Middle frontal gyrus (tissue), 1 donor: ENCODE measurements around the gene ZNF771.
"Not testable (repeated sequence)": the region's sequence is repeated elsewhere in the genome, so short reads cannot be mapped to it uniquely, and the experiment has no call there.

Source experiments
- DNase-seq: peaks from one replicate; pipeline ENCODE4 v3.0.0-alpha.2; 2015; ENCODE audit warnings: low spot score; ENCODE audit errors: extremely low spot score

ZNF771 gene

DNA sequence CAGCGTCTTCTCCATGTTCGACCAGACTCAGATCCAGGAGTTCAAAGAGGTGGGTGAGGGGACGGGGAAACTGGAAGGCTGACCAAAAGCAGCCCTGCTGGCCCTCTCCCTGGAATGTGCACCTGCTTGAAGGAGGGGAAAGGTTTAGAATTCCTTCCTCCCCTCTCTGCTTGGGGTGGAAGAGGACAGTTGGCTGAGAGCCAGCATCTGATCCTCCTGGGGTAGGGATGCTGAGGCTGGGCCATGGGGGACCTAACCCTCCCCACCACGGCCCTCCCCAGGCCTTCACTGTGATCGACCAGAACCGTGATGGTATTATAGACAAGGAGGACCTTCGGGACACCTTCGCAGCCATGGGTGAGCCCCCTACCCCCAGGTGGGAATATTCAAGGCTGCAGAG, 31.5 kb upstream of the ZNF771 start:
- DNase-seq = no peak

GRCh38 chr16:30376461-30376902, 30.9 kb upstream of the ZNF771 start:
- DNase-seq = no peak

DNA sequence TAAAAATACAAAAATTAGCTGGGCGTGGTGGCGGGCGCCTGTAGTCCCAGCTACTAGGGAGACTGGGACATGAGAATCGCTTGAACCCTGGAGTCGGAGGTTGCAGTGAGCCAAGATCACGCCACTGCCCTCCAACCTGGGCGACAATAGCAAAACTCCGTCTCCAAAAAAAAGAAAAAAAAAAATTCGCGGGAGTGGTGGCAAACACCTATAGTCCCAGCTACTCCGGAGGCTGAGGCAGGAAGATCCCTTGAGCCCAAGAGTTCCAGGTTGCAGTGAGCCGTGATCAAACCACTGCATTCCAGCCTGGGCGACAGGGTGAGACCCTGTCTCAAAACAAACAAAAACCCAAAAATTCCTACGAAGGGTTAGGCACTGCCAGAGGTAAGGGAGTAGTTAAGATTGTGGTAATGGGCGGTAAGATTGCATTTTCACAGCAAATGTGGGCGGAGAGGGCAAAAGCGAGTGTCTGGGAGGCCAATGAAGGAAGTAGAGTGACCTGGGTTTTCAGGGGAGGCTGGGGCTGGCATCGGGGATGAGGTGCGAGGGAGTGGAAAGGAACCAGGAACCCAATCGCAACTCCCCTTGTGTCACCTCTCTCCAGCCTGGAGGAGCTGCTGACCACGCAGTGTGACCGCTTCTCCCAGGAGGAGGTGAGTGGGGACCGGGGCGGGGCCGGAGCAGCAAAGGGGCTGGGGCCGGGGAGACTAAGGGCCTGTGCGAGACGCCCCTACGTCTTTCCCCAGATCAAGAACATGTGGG, 30.2 kb upstream of the ZNF771 start:
- DNase-seq = no peak

DNA sequence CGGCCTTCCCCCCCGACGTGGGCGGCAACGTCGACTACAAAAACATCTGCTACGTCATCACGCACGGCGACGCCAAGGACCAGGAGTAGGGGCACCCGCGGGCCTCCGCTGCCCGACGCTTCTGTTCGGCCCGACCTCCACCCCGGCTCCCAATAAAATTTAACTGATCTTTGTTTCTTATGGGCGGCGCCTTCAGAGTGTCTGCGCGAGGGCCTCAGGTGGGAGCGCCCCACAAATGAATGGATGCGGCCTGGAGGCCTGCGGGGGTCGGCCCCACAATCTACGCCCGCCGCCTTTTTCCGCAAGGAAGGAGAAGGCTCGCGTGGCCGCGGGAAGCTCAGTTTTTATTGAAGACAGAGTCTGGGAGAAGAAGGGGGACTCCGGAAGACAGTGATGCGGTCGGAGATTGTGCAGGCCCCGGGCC, 29.6 kb upstream of the ZNF771 start:
- DNase-seq = peak; percentile 85

GRCh38 chr16:30378236-30379157, 28.9 kb upstream of the ZNF771 start:
- peak; percentile 98 for DNase-seq

- DNase-seq = no peak
Measured at GRCh38 chr16:30379158-30379783, 28.1 kb upstream of the ZNF771 start.

GRCh38 chr16:30380072-30380802, 27.2 kb upstream of the ZNF771 start:
- no peak for DNase-seq

DNA sequence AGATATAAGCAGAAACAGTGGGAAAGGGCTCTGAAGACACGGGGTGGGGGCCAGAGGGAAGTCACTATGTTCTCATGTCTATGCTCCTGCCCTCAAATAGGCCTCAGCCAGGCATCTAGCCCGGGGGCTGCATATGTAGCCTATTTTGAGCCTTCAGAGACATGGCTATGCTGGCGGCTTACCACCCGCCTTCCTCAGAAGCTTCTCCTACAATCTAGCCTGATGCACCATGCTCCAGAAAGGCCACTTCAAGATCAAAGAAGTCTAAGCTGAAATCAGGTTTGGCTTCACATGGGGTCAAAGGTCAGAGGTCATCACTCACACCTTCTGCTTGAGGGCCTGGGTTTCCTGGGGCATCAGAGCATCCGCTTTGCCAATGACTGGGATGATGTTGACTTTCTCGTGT, 26.6 kb upstream of the ZNF771 start:
- DNase-seq = no peak

- no peak for DNase-seq
Measured at GRCh38 chr16:30381291-30382041, 25.9 kb upstream of the ZNF771 start.

- DNase-seq = no peak
Measured at GRCh38 chr16:30382111-30382881, 25.1 kb upstream of the ZNF771 start, which contains the start of gene SEPTIN1. Gene SEPTIN1 (minus strand): TSS chr16:30382561. CDS start chr16:30382542, 19 bp downstream.

GRCh38 chr16:30383521-30383920, 23.9 kb upstream of the ZNF771 start:
- DNase-seq = no peak

- no peak for DNase-seq
Measured at GRCh38 chr16:30394592-30395154, 12.7 kb upstream of the ZNF771 start.

- DNase-seq = peak; percentile 92
Measured at GRCh38 chr16:30395155-30395991, 12.0 kb upstream of the ZNF771 start, which contains the start of gene ZNF48. Gene ZNF48 (plus strand): TSS chr16:30395420. CDS start chr16:30395795, 375 bp downstream.

DNA sequence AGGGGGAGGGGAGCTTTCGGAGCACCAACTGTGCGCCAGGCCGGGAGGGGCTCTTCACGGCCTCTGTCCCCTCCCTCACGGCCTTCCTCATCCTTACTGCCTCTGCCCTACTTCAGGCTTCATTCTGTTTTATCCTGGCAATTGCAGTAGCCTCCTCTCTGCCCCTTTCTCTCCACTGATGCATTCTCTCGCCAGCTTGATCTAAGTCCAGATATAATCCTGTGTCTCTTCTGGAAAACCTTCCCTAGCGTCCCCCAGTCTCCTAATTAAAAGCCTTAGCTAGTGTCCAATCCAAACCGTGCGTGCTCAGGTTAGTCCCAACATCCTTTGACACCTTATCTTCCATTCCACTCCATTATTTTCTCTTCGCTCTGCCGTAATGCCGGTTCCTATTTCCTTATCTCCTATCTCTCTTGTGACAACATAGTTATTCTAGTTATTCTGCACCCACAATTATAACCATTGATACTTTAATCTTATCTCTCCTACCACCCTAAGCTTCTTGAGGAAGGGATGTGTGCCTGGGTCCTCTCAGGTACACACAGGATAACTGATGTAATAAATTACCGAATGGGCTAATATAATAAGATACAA, 11.3 kb upstream of the ZNF771 start:
- DNase-seq = no peak

DNA sequence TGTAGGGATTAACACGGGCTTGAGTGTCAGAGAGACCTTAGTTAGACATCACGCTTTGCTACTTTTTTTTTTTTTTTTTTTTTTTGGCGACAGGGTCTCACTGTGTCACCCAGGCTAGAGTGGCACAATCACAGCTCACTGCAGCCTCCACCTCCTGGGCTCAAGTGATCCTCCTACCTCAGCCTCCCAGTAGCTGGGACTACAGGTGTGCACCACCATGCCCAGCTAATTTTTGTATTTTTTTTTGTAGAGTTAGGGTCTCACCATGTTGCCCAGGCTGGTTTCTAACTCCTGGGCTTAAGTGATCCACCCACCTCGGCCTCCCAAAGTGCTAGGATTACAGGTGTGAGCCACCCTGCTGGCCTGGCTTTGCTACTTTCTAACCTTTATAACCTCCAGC, 10.8 kb upstream of the ZNF771 start:
- not testable (repeated sequence) for DNase-seq

- no peak for DNase-seq
Measured at GRCh38 chr16:30397056-30397455, 10.3 kb upstream of the ZNF771 start.

DNA sequence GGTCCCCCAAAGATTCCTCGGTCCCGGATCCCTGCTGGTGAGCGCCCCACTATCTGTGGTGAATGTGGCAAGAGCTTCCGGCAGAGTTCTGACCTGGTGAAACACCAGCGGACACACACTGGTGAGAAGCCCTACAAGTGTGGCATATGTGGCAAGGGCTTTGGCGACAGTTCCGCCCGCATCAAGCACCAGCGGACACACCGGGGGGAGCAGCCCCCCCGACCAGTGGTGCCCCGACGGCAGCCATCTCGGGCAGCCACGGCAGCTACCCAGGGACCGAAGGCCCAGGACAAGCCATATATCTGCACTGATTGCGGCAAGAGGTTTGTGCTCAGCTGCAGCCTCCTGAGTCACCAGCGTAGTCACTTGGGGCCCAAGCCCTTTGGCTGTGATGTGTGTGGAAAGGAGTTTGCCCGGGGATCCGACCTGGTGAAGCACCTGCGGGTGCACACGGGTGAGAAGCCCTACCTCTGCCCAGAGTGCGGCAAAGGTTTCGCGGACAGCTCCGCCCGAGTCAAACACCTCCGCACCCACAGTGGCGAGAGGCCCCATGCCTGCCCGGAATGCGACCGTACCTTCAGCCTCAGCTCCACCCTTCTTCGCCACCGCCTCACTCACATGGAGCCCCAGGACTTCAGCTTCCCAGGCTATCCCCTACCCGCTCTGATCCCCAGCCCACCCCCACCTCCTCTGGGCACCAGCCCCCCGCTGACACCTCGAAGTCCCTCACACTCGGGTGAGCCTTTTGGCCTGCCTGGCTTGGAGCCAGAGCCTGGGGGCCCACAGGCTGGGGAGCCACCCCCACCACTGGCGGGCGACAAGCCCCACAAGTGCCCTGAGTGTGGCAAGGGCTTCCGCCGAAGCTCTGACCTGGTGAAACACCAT, 9.4 kb upstream of the ZNF771 start:
- no peak for DNase-seq
